Stimulated activated CD4-positive, alpha-beta T cell treated with anti-CD3 and anti-CD28 coated beads, Interleukin-1b, Interleukin-23, amount 100 ng/mL, for 48 hours (primary cell): Measurements from ENCODE around the gene NPPC.
"Not testable (repeated sequence)": the region's sequence is repeated elsewhere in the genome, so short reads cannot be mapped to it uniquely, and the experiment has no call there.

Experiments used
- DNase-seq: peaks from one replicate; pipeline ENCODE4 v3.0.0-alpha.2; 2020

NPPC gene

GRCh38 chr2:231919341-231920035 is 6.7 kb downstream of the NPPC start:
- DNase-seq: no peak

- DNase-seq: no peak
Observed at GRCh38 chr2:231918501-231919330, 7.5 kb downstream of the NPPC start.

GRCh38 chr2:231917280-231918066 is 8.7 kb downstream of the NPPC start:
- no peak for DNase-seq

GRCh38 chr2:231914077-231914690 is 12.0 kb downstream of the NPPC start:
- DNase-seq: no peak

GRCh38 chr2:231911381-231911780 is 14.8 kb downstream of the NPPC start:
- DNase-seq: no peak

GRCh38 chr2:231910771-231911170 is 15.4 kb downstream of the NPPC start:
- DNase-seq: no peak

GRCh38 chr2:231910161-231910560 is 16.0 kb downstream of the NPPC start:
- DNase-seq: not testable (repeated sequence)

GRCh38 chr2:231909631-231910030 is 16.6 kb downstream of the NPPC start:
- no peak for DNase-seq

- DNase-seq: no peak
Observed at GRCh38 chr2:231908584-231908983, 17.6 kb downstream of the NPPC start.

GRCh38 chr2:231907765-231908164 is 18.4 kb downstream of the NPPC start:
- no peak for DNase-seq

- no peak for DNase-seq
Observed at GRCh38 chr2:231905026-231905425, 21.2 kb downstream of the NPPC start.

GRCh38 chr2:231904161-231904611 is 22.0 kb downstream of the NPPC start:
- no peak for DNase-seq

- DNase-seq: no peak
Observed at GRCh38 chr2:231902598-231902997, 23.6 kb downstream of the NPPC start.

GRCh38 chr2:231900972-231901371 is 25.2 kb downstream of the NPPC start:
- DNase-seq: no peak

GRCh38 chr2:231900486-231900942 is 25.7 kb downstream of the NPPC start:
- DNase-seq: peak; percentile 58

GRCh38 chr2:231894566-231895380 is 31.4 kb downstream of the NPPC start:
- DNase-seq: no peak

- no peak for DNase-seq
Observed at GRCh38 chr2:231891514-231891905, 34.7 kb downstream of the NPPC start.

GRCh38 chr2:231890896-231891513 is 35.2 kb downstream of the NPPC start:
- no peak for DNase-seq

- no peak for DNase-seq
Observed at GRCh38 chr2:231887756-231888155, 38.4 kb downstream of the NPPC start.

GRCh38 chr2:231886071-231886681 is 40.0 kb downstream of the NPPC start:
- DNase-seq: no peak
